Spleen (tissue), 10 donors: Measurements from ENCODE around the gene FASN. TPM values are rescaled to one million over a fixed set of nuclear protein-coding genes. Genes with fewer than 3 reads are reported as not detected.

ENCODE experiments used
- polyA plus RNA-seq, 3 donors: library from polyadenylated mRNA; stranded (reverse); fragments of 200-250 nt; gene quantifications; one replicate each; pipeline ENCODE4 v1.2.1, GENCODE V29; 2013
- total RNA-seq, 7 donors: library from RNA; depleted of rRNA in 3 of 7; stranded (reverse); fragments of >200 nt in 3 of 7; fragmentation: NEBNext Ultra II Directional in 4 of 7; extraction: Animal tissue kit (Norgen Biotek cat#: 25700) in 4 of 7; gene quantifications; one replicate each; pipeline versions ENCODE4 v1.1.0 to v1.2.1, GENCODE V29; 2016 to 2021
- donor health status: healthy with polysubstance abuse.
- donor health status: DM: no; HTN: no; CAD: no; lungs with moderate emphysema.
- donor health status: DM: no; HTN: no; CAD: no.
- donor health status: Bipolar disorder and iron deficiency.
- donor health status: healthy.
- donor health status: DM: no; HTN: no; CAD: no.
- donor health status: DM: yes; HTN: yes; CAD: no.

The FASN gene
- total and polyA plus RNA-seq, 10 donors = 9.3 to 45.2 (median 21.3) TPM

Other genes with a start within 250 kb of the FASN start
- 1,000 to 10,000 TPM in 3 of 7 donors, 100 to 1,000 TPM in 4; 561 to 1,208 (median 823) TPM for gene P4HB, start 237.7 kb downstream of the FASN start, total RNA-seq
- 100 to 1,000 TPM; 161 to 366 (median 188) TPM for gene P4HB, start 237.7 kb downstream of the FASN start, polyA plus RNA-seq
- 100 to 1,000 TPM; 155 to 392 (median 293) TPM for gene ARHGDIA, start 226.9 kb downstream of the FASN start, total RNA-seq
- gene ARHGDIA, start 226.9 kb downstream of the FASN start, polyA plus RNA-seq = 100 to 1,000 TPM; 131 to 261 (median 137) TPM
- 10 to 100 TPM; 31.5 to 70.0 (median 50.7) TPM for gene ALYREF, start 206.7 kb downstream of the FASN start, total RNA-seq
- 10 to 100 TPM; 23.6 to 56.6 (median 45.7) TPM for gene ALYREF, start 206.7 kb downstream of the FASN start, polyA plus RNA-seq
- gene ANAPC11, start 206.5 kb downstream of the FASN start, total RNA-seq = 10 to 100 TPM; 52.9 to 99.4 (median 54.9) TPM
- 100 to 1,000 TPM; 113 to 184 (median 179) TPM for gene ANAPC11, start 206.5 kb downstream of the FASN start, polyA plus RNA-seq
- gene NPB, start 196.0 kb downstream of the FASN start, total RNA-seq = 1 to 10 TPM in 3 of 7 donors, under 1 TPM in 3, not detected in 1; 0.23 to 2.9 (median 0.74) TPM
- gene NPB, start 196.0 kb downstream of the FASN start, polyA plus RNA-seq = 1 to 10 TPM; 2.2 to 4.8 (median 3.0) TPM
- gene PCYT2, start 186.8 kb downstream of the FASN start, total RNA-seq = 10 to 100 TPM; 12.5 to 25.5 (median 14.6) TPM
- 10 to 100 TPM; 16.1 to 22.7 (median 19.4) TPM for gene PCYT2, start 186.8 kb downstream of the FASN start, polyA plus RNA-seq
- 10 to 100 TPM; 34.5 to 53.1 (median 37.5) TPM for gene SIRT7, start 180.1 kb downstream of the FASN start, total RNA-seq
- gene SIRT7, start 180.1 kb downstream of the FASN start, polyA plus RNA-seq = 10 to 100 TPM; 28.5 to 54.5 (median 54.2) TPM
- gene MAFG, start 170.5 kb downstream of the FASN start, total RNA-seq = 10 to 100 TPM; 22.3 to 41.4 (median 24.2) TPM
- gene MAFG, start 170.5 kb downstream of the FASN start, polyA plus RNA-seq = 10 to 100 TPM in 1 of 3 donors, 1 to 10 TPM in 2; 3.2 to 14.2 (median 3.7) TPM
- gene PYCR1, start 160.9 kb downstream of the FASN start, total RNA-seq = 10 to 100 TPM in 1 of 7 donors, 1 to 10 TPM in 6; 3.4 to 10.8 (median 5.5) TPM
- 1 to 10 TPM; 1.7 to 6.4 (median 5.0) TPM for gene PYCR1, start 160.9 kb downstream of the FASN start, polyA plus RNA-seq
- not detected for gene MYADML2, start 151.0 kb downstream of the FASN start, total RNA-seq
- not detected for gene MYADML2, start 151.0 kb downstream of the FASN start, polyA plus RNA-seq
- gene NOTUM, start 137.0 kb downstream of the FASN start, total RNA-seq = under 1 TPM in 2 of 7 donors, not detected in 5; 0.28 to 0.85 TPM
- under 1 TPM; 0.03 to 0.11 (median 0.06) TPM for gene NOTUM, start 137.0 kb downstream of the FASN start, polyA plus RNA-seq
- 10 to 100 TPM; 20.2 to 44.5 (median 26.0) TPM for gene ASPSCR1, start 120.6 kb downstream of the FASN start, total RNA-seq
- gene ASPSCR1, start 120.6 kb downstream of the FASN start, polyA plus RNA-seq = 10 to 100 TPM; 33.7 to 58.8 (median 55.5) TPM
- gene CENPX, start 75.4 kb downstream of the FASN start, total RNA-seq = 10 to 100 TPM; 25.4 to 36.0 (median 29.8) TPM
- gene CENPX, start 75.4 kb downstream of the FASN start, polyA plus RNA-seq = 10 to 100 TPM; 69.4 to 91.8 (median 79.0) TPM
- 10 to 100 TPM in 6 of 7 donors, 1 to 10 TPM in 1; 7.5 to 13.7 (median 11.5) TPM for gene LRRC45, start 74.9 kb downstream of the FASN start, total RNA-seq
- 10 to 100 TPM; 13.6 to 23.4 (median 20.0) TPM for gene LRRC45, start 74.9 kb downstream of the FASN start, polyA plus RNA-seq
- gene RAC3, start 66.6 kb downstream of the FASN start, total RNA-seq = 1 to 10 TPM in 2 of 7 donors, under 1 TPM in 3, not detected in 2; 0.60 to 1.4 (median 0.66) TPM
- 1 to 10 TPM; 1.0 to 3.4 (median 2.0) TPM for gene RAC3, start 66.6 kb downstream of the FASN start, polyA plus RNA-seq
- 10 to 100 TPM; 44.2 to 82.5 (median 54.9) TPM for gene DCXR, start 60.5 kb downstream of the FASN start, total RNA-seq
- 10 to 100 TPM; 74.8 to 88.0 (median 87.6) TPM for gene DCXR, start 60.5 kb downstream of the FASN start, polyA plus RNA-seq
- gene RFNG, start 46.4 kb downstream of the FASN start, total RNA-seq = 10 to 100 TPM; 21.4 to 36.3 (median 26.0) TPM
- gene RFNG, start 46.4 kb downstream of the FASN start, polyA plus RNA-seq = 10 to 100 TPM; 24.5 to 42.3 (median 41.5) TPM
- gene GPS1, start 46.3 kb downstream of the FASN start, total RNA-seq = 10 to 100 TPM; 61.5 to 77.2 (median 66.5) TPM
- 100 to 1,000 TPM in 1 of 3 donors, 10 to 100 TPM in 2; 69.5 to 109 (median 95.4) TPM for gene GPS1, start 46.3 kb downstream of the FASN start, polyA plus RNA-seq
- gene DUS1L, start 32.4 kb downstream of the FASN start, total RNA-seq = 100 to 1,000 TPM in 3 of 7 donors, 10 to 100 TPM in 4; 76.4 to 114 (median 87.9) TPM
- 100 to 1,000 TPM; 130 to 174 (median 173) TPM for gene DUS1L, start 32.4 kb downstream of the FASN start, polyA plus RNA-seq
- gene CCDC57, start 114.6 kb upstream of the FASN start, total RNA-seq = 10 to 100 TPM; 28.8 to 59.6 (median 43.6) TPM
- gene CCDC57, start 114.6 kb upstream of the FASN start, polyA plus RNA-seq = 100 to 1,000 TPM in 1 of 3 donors, 10 to 100 TPM in 2; 82.4 to 164 (median 83.0) TPM
- 100 to 1,000 TPM in 3 of 7 donors, 10 to 100 TPM in 4; 41.7 to 185 (median 91.6) TPM for gene SLC16A3, start 130.8 kb upstream of the FASN start, total RNA-seq
- gene SLC16A3, start 130.8 kb upstream of the FASN start, polyA plus RNA-seq = 10 to 100 TPM; 11.1 to 28.2 (median 16.5) TPM
- gene CSNK1D, start 175.5 kb upstream of the FASN start, total RNA-seq = 100 to 1,000 TPM in 5 of 7 donors, 10 to 100 TPM in 2; 74.3 to 216 (median 160) TPM
- 100 to 1,000 TPM in 1 of 3 donors, 10 to 100 TPM in 2; 46.5 to 122 (median 67.2) TPM for gene CSNK1D, start 175.5 kb upstream of the FASN start, polyA plus RNA-seq
- gene CD7, start 219.4 kb upstream of the FASN start, total RNA-seq = 10 to 100 TPM; 18.9 to 60.1 (median 39.4) TPM
- gene CD7, start 219.4 kb upstream of the FASN start, polyA plus RNA-seq = 10 to 100 TPM; 14.8 to 24.5 (median 16.1) TPM
- 100 to 1,000 TPM in 1 of 7 donors, 10 to 100 TPM in 6; 55.6 to 141 (median 66.6) TPM for gene SECTM1, start 235.5 kb upstream of the FASN start, total RNA-seq
- 10 to 100 TPM in 1 of 3 donors, 1 to 10 TPM in 2; 6.0 to 15.2 (median 7.0) TPM for gene SECTM1, start 235.5 kb upstream of the FASN start, polyA plus RNA-seq